ENCODE data around the gene SBK3.

Gene SBK3

GRCh38 chr19:55590617-55591016 lies 45.3 kb upstream of the SBK3 start (continued):
- no peak for TF ChIP-seq ZNF292 (tag by site-specific recombination; IDR thresholded peaks at IDR 0.05; ENCODE audit: borderline replicate concordance, low read depth)
- TF ChIP-seq YY2 (tag by site-specific recombination; IDR thresholded peaks at IDR 0.05), result no peak
- no peak for TF ChIP-seq ZNF202 (tag by site-specific recombination; IDR thresholded peaks at IDR 0.05; ENCODE audit: borderline replicate concordance)
- TF ChIP-seq ELK4 (IDR thresholded peaks at IDR 0.05; ENCODE audit: borderline replicate concordance, low read depth, low read length), result no peak
- peak; percentile 89 for TF ChIP-seq KLF10 (tag by site-specific recombination; IDR thresholded peaks at IDR 0.05)
- TF ChIP-seq WT1 (tag by site-specific recombination; IDR thresholded peaks at IDR 0.05), result no peak
- TF ChIP-seq ZSCAN5A (tag by site-specific recombination; IDR thresholded peaks at IDR 0.05), result no peak
- no peak for TF ChIP-seq ZNF530 (tag by site-specific recombination; IDR thresholded peaks at IDR 0.05; ENCODE audit: low read depth)

- Histone ChIP-seq H3K4me1 (ENCODE audit: control insufficient read depth, insufficient read depth, low read length) (peaks cover 11% of the 10 kb centered on the region), H3K4me3 (ENCODE audit: low read depth, low read length) (no peak overlapping the region), H3K27ac (ENCODE audit: extremely low read depth, low read depth, low read length) (no peak overlapping the region), H3K9me3 (ENCODE audit: control insufficient read depth, insufficient read depth, low read depth, low read length) (no peaks in the 10 kb centered on the region), H3K36me3 (ENCODE audit: control insufficient read depth in 2 of 2, insufficient read depth in 1 of 2, low read length in 2 of 2) (peaks cover 3 to 14% of the 10 kb centered on the region in 2 experiments)
- TF ChIP-seq SP2 (tag by site-specific recombination; IDR thresholded peaks at IDR 0.05) (no peak), ZNF10 (tag by site-specific recombination; IDR thresholded peaks at IDR 0.05) (no peak), SCRT1 (tag by site-specific recombination; IDR thresholded peaks at IDR 0.05; ENCODE audit: borderline replicate concordance) (peak; percentile 87), SCRT2 (tag by site-specific recombination; IDR thresholded peaks at IDR 0.05) (peak; percentile 88)
- CTCF ChIA-PET, result interaction anchor here (0.7 kb wide), 1 partner anchor 10 kb away, joined by 3 read pairs; no protein-coding TSS in a partner anchor
- POLR2A ChIA-PET, result interaction anchor here (6.9 kb wide), 1 partner anchor 8 kb away, joined by 71 read pairs; the partner anchor contains the start of genes FIZ1 and ZNF524
Observed at GRCh38 chr19:55590109-55590508, 44.8 kb upstream of the SBK3 start.

- Histone ChIP-seq H3K4me3 (ENCODE audit: low read depth, low read length) (no peak overlapping the region), H3K4me1 (ENCODE audit: control insufficient read depth, insufficient read depth, low read length) (peaks cover 11% of the 10 kb centered on the region), H3K27ac (ENCODE audit: extremely low read depth, low read depth, low read length) (no peak overlapping the region), H3K9me3 (ENCODE audit: control insufficient read depth, insufficient read depth, low read depth, low read length) (no peaks in the 10 kb centered on the region), H3K36me3 (ENCODE audit: control insufficient read depth in 2 of 2, insufficient read depth in 1 of 2, low read length in 2 of 2) (peaks cover under 1 to 9% of the 10 kb centered on the region in 2 experiments; a peak in 2 of 3 replicates)
- ChIA-PET CTCF (interaction anchor here (0.6 to 1.9 kb wide), 4 partner anchors 16 to 122 kb away, joined by 3 to 6 read pairs (median 4); no protein-coding TSS in a partner anchor), POLR2A (interaction anchor here (0.7 to 6.9 kb wide), 6 partner anchors 10 to 384 kb away, joined by 3 to 71 read pairs (median 4); partner anchors contain the start of genes FIZ1, U2AF2, ZNF524 and ZNF865)
- TF ChIP-seq ZNF26 (tag by site-specific recombination; IDR thresholded peaks at IDR 0.05) (no peak), ZNF148 (tag by site-specific recombination; IDR thresholded peaks at IDR 0.05; ENCODE audit: borderline replicate concordance) (no peak), TSHZ1 (tag by site-specific recombination; IDR thresholded peaks at IDR 0.05; ENCODE audit: borderline replicate concordance) (no peak), ZNF473 (tag by site-specific recombination; IDR thresholded peaks at IDR 0.05) (no peak), GLI2 (tag by site-specific recombination; IDR thresholded peaks at IDR 0.05; ENCODE audit: borderline replicate concordance, low read depth) (no peak), PATZ1 (tag by site-specific recombination; IDR thresholded peaks at IDR 0.05) (no peak), SP7 (tag by site-specific recombination; IDR thresholded peaks at IDR 0.05) (no peak), YY2 (tag by site-specific recombination; IDR thresholded peaks at IDR 0.05) (no peak), ZNF292 (tag by site-specific recombination; IDR thresholded peaks at IDR 0.05; ENCODE audit: borderline replicate concordance, low read depth) (no peak)
Observed at GRCh38 chr19:55588738-55589137, 43.4 kb upstream of the SBK3 start.
